IMR-90 (cell line): ENCODE results near the gene AKAP6. TPM values are rescaled to one million over a fixed set of nuclear protein-coding genes. Genes with fewer than 3 reads are reported as not detected.

Source experiments
- ATAC-seq: fragments of 200-7000 bp; cut with Tn5 transposase; 2 replicates; pipeline ENCODE4 v1.9.1; 2020; ENCODE audit warnings: low read depth, mild to moderate bottlenecking, moderate library complexity
- BruUV-seq: library from RNA; stranded (reverse); fragments of 400-500 nt; replicated peaks from 2 replicates; lab custom pipeline; 2021; lab: Mats Ljungman, UMichigan
- CTCF ChIA-PET: fragments of 300-600 bp; formaldehyde crosslinking; extraction: SDS; loops from one replicate; lab custom pipeline; 2021; ENCODE audit warnings: antibody characterized with exemption; lab: Yijun Ruan, JAX
- POLR2A ChIA-PET: fragments of 300-600 bp; sonication (Branson Sonifier 250); formaldehyde crosslinking; loops from one replicate; lab custom pipeline; 2022; ENCODE audit warnings: antibody characterized with exemption; ENCODE audit not compliant: unreplicated experiment; lab: Charles Lee
- DNase-seq: peaks from one replicate; pipeline ENCODE4 v3.0.0; 2013
- H2AFZ ChIP-seq: replicated peaks from 2 replicates; pipeline ENCODE3; 2013; ENCODE audit warnings: low read length, mild to moderate bottlenecking; ENCODE audit not compliant: poor library complexity
- H2AK5ac ChIP-seq: 2 replicates; pipeline ENCODE4 v1.6.1; 2013; ENCODE audit warnings: low read depth, low read length, inconsistent platforms
- H2AK9ac ChIP-seq: replicated peaks from 2 replicates; pipeline ENCODE3; 2013; ENCODE audit warnings: mild to moderate bottlenecking, low read depth, low read length, moderate library complexity; ENCODE audit not compliant: poor library complexity
- H2BK120ac ChIP-seq: 2 replicates; pipeline ENCODE4 v1.6.1; 2013; ENCODE audit warnings: low read depth, low read length, inconsistent platforms
- H2BK15ac ChIP-seq: 3 replicates; pipeline ENCODE4 v1.6.1; 2013; ENCODE audit warnings: low read depth, low read length, inconsistent platforms
- H2BK20ac ChIP-seq: 2 replicates; pipeline ENCODE4 v1.6.1; 2013; ENCODE audit warnings: low read depth, mild to moderate bottlenecking, inconsistent platforms, low read length, moderate library complexity
- H2BK5ac ChIP-seq: 2 replicates; pipeline ENCODE4 v1.6.1; 2013; ENCODE audit warnings: mild to moderate bottlenecking, low read depth, low read length, inconsistent platforms; ENCODE audit not compliant: poor library complexity, severe bottlenecking
- H3K14ac ChIP-seq: replicated peaks from 2 replicates; pipeline ENCODE4 v1.6.1; 2013; ENCODE audit warnings: low read depth, low read length, inconsistent platforms
- H3K18ac ChIP-seq: 2 replicates; pipeline ENCODE4 v1.6.1; 2013; ENCODE audit warnings: low read depth, low read length, control low read depth
- H3K23ac ChIP-seq: 2 replicates; pipeline ENCODE4 v1.6.1; 2013; ENCODE audit warnings: low read depth, low read length, inconsistent platforms
- H3K27ac ChIP-seq: 2 replicates; pipeline ENCODE4 v1.5.1; 2013; ENCODE audit warnings: mild to moderate bottlenecking, control low read depth, low read length; ENCODE audit not compliant: insufficient read depth
- H3K27me3 ChIP-seq: 2 replicates; pipeline ENCODE4 v1.6.1; 2013; ENCODE audit warnings: low read length; ENCODE audit not compliant: control insufficient read depth, insufficient read depth
- H3K36me3 ChIP-seq: 2 replicates; pipeline ENCODE4 v1.6.1; 2013; ENCODE audit warnings: low read length, mixed read lengths; ENCODE audit not compliant: control insufficient read depth, insufficient read depth
- H3K4ac ChIP-seq: 2 replicates; pipeline ENCODE4 v1.6.1; 2013; ENCODE audit warnings: low read depth, low read length, inconsistent platforms
- H3K4me1 ChIP-seq: 2 replicates; pipeline ENCODE4 v1.6.1; 2013; ENCODE audit warnings: low read length, mixed read lengths; ENCODE audit not compliant: control insufficient read depth, insufficient read depth
- H3K4me2 ChIP-seq: 2 replicates; pipeline ENCODE4 v1.6.1; 2013; ENCODE audit warnings: low read depth, mild to moderate bottlenecking, control low read depth, low read length, moderate library complexity
- H3K4me3 ChIP-seq: 2 replicates; pipeline ENCODE4 v1.5.1; 2013; ENCODE audit warnings: low read depth, mild to moderate bottlenecking, control low read depth, low read length, moderate library complexity; ENCODE audit not compliant: insufficient read depth
- H3K56ac ChIP-seq: 2 replicates; pipeline ENCODE4 v1.6.1; 2013; ENCODE audit warnings: low read length, inconsistent platforms; ENCODE audit not compliant: insufficient read depth; ENCODE audit errors: extremely low read depth
- H3K79me1 ChIP-seq, 2 experiments: 2 replicates each; pipeline ENCODE4 v1.6.1; 2013; ENCODE audit warnings: low read length in 2 of 2, inconsistent platforms in 1 of 2, low read depth in 1 of 2
- H3K9ac ChIP-seq: 2 replicates; pipeline ENCODE4 v1.6.1; 2013; ENCODE audit warnings: low read depth, low read length, control low read depth
- H3K9me1 ChIP-seq: 2 replicates; pipeline ENCODE4 v1.6.1; 2013; ENCODE audit warnings: low read length, inconsistent platforms; ENCODE audit not compliant: insufficient read depth
- H3K9me3 ChIP-seq: 2 replicates; pipeline ENCODE4 v1.6.1; 2013; ENCODE audit warnings: low read length; ENCODE audit not compliant: control insufficient read depth, insufficient read depth
- H4K20me1 ChIP-seq: 2 replicates; pipeline ENCODE4 v1.6.1; 2013; ENCODE audit warnings: low read length, inconsistent platforms; ENCODE audit not compliant: insufficient read depth
- H4K5ac ChIP-seq: 2 replicates; pipeline ENCODE4 v1.6.1; 2013; ENCODE audit warnings: mild to moderate bottlenecking, low read depth, low read length, control low read depth
- H4K8ac ChIP-seq, 2 experiments: 2 replicates each; pipeline ENCODE4 v1.6.1; 2013; ENCODE audit warnings: low read depth in 2 of 2, low read length in 2 of 2, control low read depth in 1 of 2, inconsistent platforms in 1 of 2
- H4K91ac ChIP-seq: 2 replicates; pipeline ENCODE4 v1.6.1; 2013; ENCODE audit warnings: low read depth, low read length, inconsistent platforms; ENCODE audit not compliant: insufficient read depth
- ELK1 ChIP-seq: fragments of 150-350 bp; IDR thresholded peaks from 2 replicates; pipeline ENCODE4 v1.6.1; 2016; ENCODE audit warnings: low read depth, mild to moderate bottlenecking, low read length, moderate library complexity, borderline replicate concordance
- MAZ ChIP-seq: IDR thresholded peaks from 2 replicates; pipeline ENCODE4 v1.6.1; 2012; ENCODE audit warnings: low read depth, mild to moderate bottlenecking, low read length, improper control_type of control experiment, moderate library complexity, borderline replicate concordance
- MXI1 ChIP-seq: IDR thresholded peaks from 2 replicates; pipeline ENCODE4 v1.6.1; 2012; ENCODE audit warnings: low read depth, mild to moderate bottlenecking, low read length, moderate library complexity, borderline replicate concordance
- POLR2A ChIP-seq: IDR thresholded peaks from 2 replicates; pipeline ENCODE4 v1.6.1; 2012; ENCODE audit warnings: mild to moderate bottlenecking, low read depth, low read length
- WGBS, 2 experiments: methylation state at CpG; one replicate each; pipeline versions ENCODE4 v1.1.5 to v1.1.7; 2013; ENCODE audit warnings: missing lambda C conversion rate in 2 of 2; ENCODE audit not compliant: insufficient read length in 1 of 2; ENCODE audit errors: extremely low coverage in 2 of 2; 5-methylcytosine and 5-hydroxymethylcytosine counted together
- dilution Hi-C: fragments of 300-500 bp; cut with HindIII; formaldehyde crosslinking; loops from one replicate; pipeline ENCODE4 v1.14.3; 2018; ENCODE audit warnings: low sequenced_read_pairs; ENCODE audit not compliant: unreplicated experiment
- in situ Hi-C: fragments of 300-500 bp; cut with MboI; formaldehyde crosslinking; loops from 3 replicates; pipeline ENCODE4 v1.14.3; 2019; ENCODE audit warnings: low sequenced_read_pairs, inconsistent platforms, mixed read lengths
- intact Hi-C: fragments of 100-400 bp; cut with micrococcal nuclease; formaldehyde crosslinking; loops from 2 replicates; pipeline ENCODE4 v1.10.0; 2022
- polyA plus RNA-seq, 3 experiments: library from polyadenylated mRNA; depleted of rRNA; stranded (reverse); fragments of >200 nt; gene quantifications; 2 replicates each; pipeline ENCODE4 v1.2.3, GENCODE V29; 2012; ENCODE audit warnings: low replicate concordance in 1 of 3
- total RNA-seq: library from RNA; depleted of rRNA; stranded (reverse); fragments of >200 nt; gene quantifications from 2 replicates; pipeline ENCODE4 v1.2.3, GENCODE V29; 2012

AKAP6 gene
- total and polyA plus RNA-seq, 2 of the 4 experiments (the other 2 are of a cell fraction) = 0.22 to 1.6 TPM

DNA sequence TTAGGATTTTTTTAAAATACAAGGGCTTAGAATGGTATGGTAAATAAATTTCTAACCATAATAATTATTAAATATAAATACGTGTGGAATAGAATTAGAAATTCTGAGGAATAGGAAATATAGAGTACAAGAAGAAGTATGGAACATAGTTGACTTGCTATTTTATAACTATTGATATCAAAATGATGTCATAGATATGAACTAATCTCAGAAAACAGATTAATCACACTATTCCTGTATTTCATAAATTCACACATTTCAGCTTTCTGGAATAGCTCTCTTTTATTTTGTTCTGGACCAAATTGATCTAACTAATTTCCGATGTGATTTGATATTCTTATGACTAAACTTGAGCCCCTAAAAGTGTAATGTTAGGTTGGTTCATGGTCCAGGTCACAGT is 372.4 kb downstream of the AKAP6 start:
- H4K20me1 ChIP-seq = no peaks in the 10 kb centered on the region
- POLR2A ChIA-PET = interaction anchor here (0.5 kb wide), 1 partner anchor 110 kb away, joined by 3 read pairs; no protein-coding TSS in a partner anchor

More for the DNA sequence above, 372.4 kb downstream of the AKAP6 start:
- H3K36me3 ChIP-seq = no peaks in the 10 kb centered on the region
- H2BK20ac ChIP-seq = no peak overlapping the region
- H3K27me3 ChIP-seq = no peaks in the 10 kb centered on the region
- TF ChIP-seq ELK1 = no peak
- no peak for TF ChIP-seq POLR2A
- no peak for TF ChIP-seq MAZ
- no peak for TF ChIP-seq MXI1
- H4K8ac ChIP-seq = no peak overlapping the region
- no peak overlapping the region for H4K91ac ChIP-seq
- no TSS peak for BruUV-seq
- no peak overlapping the region for H3K14ac ChIP-seq
- dilution Hi-C loops (no loop called here), intact Hi-C loops (no loop called here), in situ Hi-C loops (no loop called here)
- no peak overlapping the region for H3K4ac ChIP-seq
- no peak overlapping the region for H3K9ac ChIP-seq
- CTCF ChIA-PET = no interaction called here
- H2BK120ac ChIP-seq = no peak overlapping the region
- H3K79me1 ChIP-seq = no peaks in the 10 kb centered on the region
- no peak overlapping the region for H2AK5ac ChIP-seq
- H2BK15ac ChIP-seq = no peak overlapping the region
- no peak overlapping the region for H4K5ac ChIP-seq
- ATAC-seq (no peak), DNase-seq (no peak)
- no peak overlapping the region for H3K56ac ChIP-seq
- no peak overlapping the region for H2AFZ ChIP-seq
- 100% methylated on average over 1 of the region's 2 CpGs; no CpG with 5 or more reads in 1 of the 2 experiments for WGBS, 2 experiments
- H3K4me3 ChIP-seq = no peak overlapping the region
- H3K23ac ChIP-seq = no peak overlapping the region
- no peaks in the 10 kb centered on the region for H3K4me1 ChIP-seq
- H3K27ac ChIP-seq = no peak overlapping the region
- no peak overlapping the region for H3K4me2 ChIP-seq
- H2AK9ac ChIP-seq = no peak overlapping the region
- H3K9me3 ChIP-seq = no peaks in the 10 kb centered on the region
- no peaks in the 10 kb centered on the region for H3K9me1 ChIP-seq
- H3K18ac ChIP-seq = no peak overlapping the region
- H2BK5ac ChIP-seq = no peak overlapping the region
